ENCODE results near the gene TM4SF20.

- TF ChIP-seq GATA3 (IDR thresholded peaks at IDR 0.05; ENCODE audit: low read depth, low read length) (no peak), GATA2 (IDR thresholded peaks at IDR 0.05; ENCODE audit: low read depth, low read length) (no peak)
Observed at GRCh38 chr2:227377467-227378351, 1.4 kb downstream of the TM4SF20 start.
